GM18907 (cell line): ENCODE data around the gene TBATA.
"Not testable (repeated sequence)": the region's sequence is repeated elsewhere in the genome, so short reads cannot be mapped to it uniquely, and the experiment has no call there.

Experiments used
- ATAC-seq: cut with Tn5 transposase; IDR thresholded peaks from one replicate; pipeline ENCODE4 v1.9.1; 2021; ENCODE audit warnings: mild to moderate bottlenecking, moderate library complexity; ENCODE audit not compliant: unreplicated experiment

Gene TBATA

GRCh38 chr10:70779511-70780369, 5.4 kb downstream of the TBATA start:
- ATAC-seq: no peak

- no peak for ATAC-seq
These were observed 6.1 kb downstream of the TBATA start for GRCh38 chr10:70779088-70779487.

DNA sequence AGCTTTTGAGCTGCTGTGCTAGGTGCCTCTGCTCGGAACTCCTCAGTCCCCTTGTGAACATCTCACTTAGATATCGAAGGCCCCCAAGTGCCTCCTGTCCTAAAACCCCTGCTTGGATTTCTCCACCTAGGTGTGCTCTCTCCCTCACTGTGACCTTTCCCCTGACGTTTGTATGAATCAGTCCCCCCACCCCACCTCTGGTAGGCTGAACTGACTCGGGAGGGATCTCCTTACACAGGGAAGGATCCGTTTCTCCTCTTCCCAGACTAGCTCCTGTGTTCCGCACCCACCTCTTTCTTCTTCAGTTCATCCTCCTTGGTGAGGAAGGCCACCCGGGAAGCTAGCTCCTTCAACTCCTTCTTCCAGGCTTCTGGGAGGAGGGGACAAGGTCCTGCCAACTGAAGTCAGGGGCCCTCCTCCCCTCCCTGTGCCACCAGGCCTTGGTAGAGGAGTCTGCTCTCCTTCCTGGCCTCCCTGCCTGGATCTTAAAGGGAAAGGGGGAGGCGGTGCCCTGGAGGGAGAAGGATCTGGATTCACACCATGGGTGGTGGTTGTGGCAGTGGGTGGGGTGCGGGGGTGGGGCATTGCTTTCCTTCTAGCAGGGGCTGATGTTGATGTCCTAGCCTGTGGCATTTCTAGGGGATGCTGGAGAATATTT, 6.8 kb downstream of the TBATA start:
- no peak for ATAC-seq

GRCh38 chr10:70777063-70777875, 7.9 kb downstream of the TBATA start:
- no peak for ATAC-seq

DNA sequence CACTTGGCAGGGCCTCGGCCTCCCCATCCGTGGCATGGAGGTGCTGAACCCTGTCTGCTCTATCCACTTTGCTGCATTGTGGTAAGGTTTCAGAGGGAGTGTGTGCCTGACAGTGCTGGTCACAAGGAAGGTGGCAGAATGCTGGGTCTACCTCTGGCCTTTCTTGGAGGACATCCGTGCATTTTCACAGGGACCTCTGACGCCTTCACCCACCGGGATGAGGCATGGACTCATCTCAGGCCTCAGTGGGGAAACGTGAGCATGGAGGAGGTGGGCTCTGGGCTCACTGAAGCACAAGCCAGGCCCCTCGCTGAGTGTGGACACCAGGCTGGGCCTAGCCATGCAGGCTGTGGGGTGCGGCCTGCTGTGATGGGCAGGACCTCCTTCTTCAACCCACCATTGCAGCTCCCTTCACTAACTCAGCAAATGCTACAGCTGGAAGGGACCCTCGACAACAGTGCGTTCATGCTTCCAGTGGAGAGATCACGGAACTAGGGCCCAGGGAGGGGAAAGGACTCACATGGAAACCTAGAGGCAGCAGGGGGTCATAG, 8.6 kb downstream of the TBATA start:
- no peak for ATAC-seq

- ATAC-seq: no peak
These were observed 9.3 kb downstream of the TBATA start for GRCh38 chr10:70775679-70776454.

DNA sequence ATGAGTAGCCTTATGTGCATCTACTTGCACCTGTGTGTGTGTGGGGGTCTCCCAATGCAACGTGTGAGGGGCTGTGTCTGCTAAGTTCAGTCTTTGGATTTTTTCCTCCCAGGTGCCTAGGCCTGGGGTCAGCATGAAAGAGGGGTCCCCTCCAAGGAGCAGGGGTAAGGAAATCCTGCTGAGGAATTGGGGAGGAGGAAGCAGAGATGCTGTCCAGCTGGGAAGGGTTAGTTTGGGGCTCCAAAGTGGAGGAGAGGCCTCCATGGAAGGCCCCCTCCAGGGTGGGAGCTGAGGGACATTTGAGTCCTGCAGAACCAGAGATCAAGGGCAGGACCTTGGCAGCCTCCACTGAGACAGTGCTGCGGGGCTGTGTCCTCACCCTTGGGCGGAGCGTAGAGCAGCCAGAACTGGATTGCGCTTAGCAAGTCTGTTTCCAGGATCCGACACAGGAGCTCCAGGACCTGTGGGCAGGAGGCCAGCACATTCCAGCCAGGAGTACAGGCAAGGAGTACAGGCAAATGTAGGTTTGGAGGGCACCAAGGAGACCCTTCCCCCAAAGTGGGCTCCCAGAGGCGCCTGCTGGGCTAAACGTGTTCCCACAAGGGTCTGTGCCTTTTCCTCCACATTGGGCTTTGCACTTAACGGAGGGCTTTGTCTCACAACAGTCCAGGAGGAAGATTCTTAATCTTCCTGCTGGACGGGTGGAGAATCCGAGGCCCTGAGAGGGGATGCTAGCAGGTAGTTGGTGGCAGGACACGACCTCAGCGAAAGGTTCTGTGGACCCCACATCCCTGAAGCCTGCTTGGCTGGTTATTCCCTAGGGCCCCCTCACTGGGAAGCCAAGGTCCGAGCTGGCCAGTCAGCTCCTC, 10.1 kb downstream of the TBATA start:
- no peak for ATAC-seq

GRCh38 chr10:70773965-70774809, 11.0 kb downstream of the TBATA start:
- ATAC-seq: no peak

GRCh38 chr10:70773461-70773860, 11.7 kb downstream of the TBATA start:
- ATAC-seq: no peak

DNA sequence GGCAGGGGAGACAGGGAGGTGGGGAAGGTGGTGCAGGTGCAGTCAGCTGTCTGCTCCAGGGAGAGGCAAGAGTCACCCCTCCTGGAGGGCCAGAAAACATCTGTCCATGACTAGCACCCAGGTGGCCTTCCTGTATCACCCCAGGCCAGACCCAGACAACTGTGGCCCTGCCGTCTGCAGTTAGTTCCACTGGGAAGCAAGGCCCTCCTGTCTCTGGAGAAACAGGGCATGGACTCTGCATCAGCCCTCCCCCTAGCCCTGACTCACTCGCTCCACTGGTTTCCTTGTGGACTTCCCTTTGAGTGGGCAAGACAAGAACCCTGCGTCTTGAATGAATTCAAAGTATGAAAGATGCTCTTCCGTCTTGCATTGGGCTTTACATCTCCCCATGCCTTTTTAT, 12.6 kb downstream of the TBATA start:
- no peak for ATAC-seq

GRCh38 chr10:70771311-70772194, 13.6 kb downstream of the TBATA start:
- no peak for ATAC-seq

DNA sequence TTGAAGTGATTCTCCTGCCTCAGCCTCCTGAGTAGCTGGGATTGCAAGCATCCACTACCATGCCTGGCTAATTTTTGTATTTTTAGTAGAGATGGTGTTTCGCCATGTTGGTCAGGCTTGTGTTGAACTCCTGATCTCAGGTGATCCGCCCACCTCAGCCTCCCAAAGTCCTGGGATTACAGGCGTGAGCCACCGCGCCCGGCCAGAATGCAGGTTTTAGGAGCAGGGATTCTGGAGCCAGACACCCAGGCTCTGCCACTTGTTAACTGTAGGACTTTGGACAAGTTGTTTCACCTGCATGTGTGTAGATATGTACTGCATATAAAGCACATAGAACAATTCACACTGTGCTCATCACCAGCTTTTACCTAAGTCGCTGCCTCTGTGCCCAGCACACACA, 14.7 kb downstream of the TBATA start:
- ATAC-seq: not testable (repeated sequence)

DNA sequence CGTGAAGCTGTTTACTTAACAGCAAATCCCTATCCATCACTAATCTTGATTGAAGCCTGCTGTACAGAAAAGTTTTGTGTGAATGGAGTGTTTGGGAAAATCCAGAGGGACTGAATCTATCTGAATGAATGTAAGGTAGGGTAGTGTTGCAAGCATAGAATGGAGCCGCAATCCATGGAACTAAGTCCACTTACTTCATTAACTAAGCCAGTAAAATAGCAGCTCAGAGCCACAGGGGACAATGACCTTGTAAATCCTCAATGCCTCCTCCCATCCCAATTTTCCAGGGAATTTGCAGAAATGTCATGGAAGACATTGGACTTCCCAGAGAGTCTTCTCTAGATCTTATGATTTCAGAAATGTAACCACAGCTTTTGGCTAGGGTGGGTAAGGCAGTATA, 15.2 kb downstream of the TBATA start:
- no peak for ATAC-seq

DNA sequence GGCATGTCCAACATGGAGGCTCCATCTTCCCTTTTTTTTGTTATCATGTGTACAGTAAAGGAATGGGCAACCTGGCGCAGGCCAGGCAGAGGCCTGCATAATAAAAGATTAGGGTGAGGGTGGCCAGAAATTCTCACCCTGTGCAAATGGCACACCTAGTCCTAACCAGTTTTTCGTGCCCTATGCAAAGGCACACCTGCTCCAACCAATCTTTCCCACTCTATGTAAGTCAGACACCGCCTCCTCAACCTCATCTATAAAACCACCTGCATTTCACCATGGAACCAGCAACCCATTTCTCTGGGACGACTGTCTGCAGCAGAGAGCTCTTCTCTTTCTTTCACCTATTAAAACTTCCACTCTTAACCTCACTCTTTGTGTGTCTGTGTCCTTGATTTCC, 16.1 kb downstream of the TBATA start:
- ATAC-seq: no peak

DNA sequence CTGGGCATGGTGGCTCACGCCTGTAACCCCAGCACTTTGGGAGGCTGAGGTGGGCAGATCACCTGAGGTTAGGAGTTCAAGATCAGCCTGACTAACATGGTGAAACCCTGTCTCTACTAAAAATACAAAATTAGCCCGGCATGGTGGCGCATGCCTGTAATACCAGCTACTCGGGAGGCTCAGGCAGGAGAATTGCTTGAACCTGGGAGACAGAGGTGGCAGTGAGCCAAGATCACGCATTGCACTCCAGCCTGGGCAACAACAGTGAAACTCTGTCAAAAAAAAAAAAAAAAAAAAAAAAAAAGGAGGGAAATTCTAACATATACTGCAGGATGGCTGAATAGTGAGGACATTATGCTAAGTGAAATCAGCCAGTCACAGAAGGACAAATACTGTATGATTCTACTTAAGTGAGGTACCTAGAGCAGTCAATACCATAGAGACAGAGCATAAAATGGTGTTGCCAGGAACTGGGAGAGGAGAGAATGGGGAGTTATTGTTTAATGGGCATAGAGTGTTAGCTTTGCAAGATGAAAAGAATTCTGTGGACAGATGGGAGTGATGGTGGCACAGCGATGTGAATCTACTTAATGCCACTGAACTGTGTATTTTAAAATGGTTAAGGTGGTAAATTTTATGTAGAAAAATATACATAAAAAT, 17.0 kb downstream of the TBATA start:
- not testable (repeated sequence) for ATAC-seq

GRCh38 chr10:70765794-70766594, 19.2 kb downstream of the TBATA start:
- ATAC-seq: no peak
